Right forelimb (tissue), 1 donor: ENCODE data around the gene ALOX12B.
"Not testable (repeated sequence)": the region's sequence is repeated elsewhere in the genome, so short reads cannot be mapped to it uniquely, and the experiment has no call there.

Experiments
- DNase-seq: peaks from one replicate; pipeline ENCODE4 v3.0.0-alpha.2; 2018

Gene ALOX12B

DNA sequence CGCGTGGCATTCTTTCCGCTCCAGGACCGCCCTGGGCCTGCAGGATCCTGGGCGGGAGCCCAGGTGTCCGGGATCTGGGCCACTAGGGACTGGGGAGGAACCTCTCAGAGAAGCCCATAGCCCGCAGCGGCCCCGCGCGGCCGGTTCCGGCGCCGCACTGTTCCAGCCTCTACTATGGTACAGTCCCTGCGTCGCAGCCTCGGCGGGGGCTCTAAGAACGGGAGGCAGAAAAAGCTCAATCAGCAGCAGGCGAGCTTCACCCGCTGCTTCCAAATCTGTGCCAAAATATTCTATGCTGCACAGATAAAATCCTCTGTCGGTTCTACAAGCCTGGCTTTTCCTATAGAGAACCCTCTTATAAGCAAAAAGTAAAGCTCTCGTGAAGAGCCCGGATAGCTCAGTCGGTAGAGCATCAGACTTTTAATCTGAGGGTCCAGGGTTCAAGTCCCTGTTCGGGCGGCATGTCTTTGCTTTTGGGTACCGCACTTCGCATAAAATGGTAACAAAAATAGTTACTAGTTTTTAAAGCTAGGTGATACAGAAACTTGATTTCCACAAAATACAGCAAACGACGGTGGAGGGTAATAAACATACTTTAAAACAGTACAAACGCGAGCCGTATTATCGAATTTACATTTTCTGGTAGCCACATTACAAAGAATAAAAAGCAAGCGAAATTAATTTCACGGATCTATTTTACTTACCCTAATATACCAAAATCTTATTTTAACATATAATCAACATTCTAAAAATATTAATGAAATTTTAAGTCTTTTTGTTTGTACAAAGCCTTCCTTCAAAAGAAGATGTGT is 31.5 kb upstream of the ALOX12B start:
- DNase-seq = peak; percentile 91

DNA sequence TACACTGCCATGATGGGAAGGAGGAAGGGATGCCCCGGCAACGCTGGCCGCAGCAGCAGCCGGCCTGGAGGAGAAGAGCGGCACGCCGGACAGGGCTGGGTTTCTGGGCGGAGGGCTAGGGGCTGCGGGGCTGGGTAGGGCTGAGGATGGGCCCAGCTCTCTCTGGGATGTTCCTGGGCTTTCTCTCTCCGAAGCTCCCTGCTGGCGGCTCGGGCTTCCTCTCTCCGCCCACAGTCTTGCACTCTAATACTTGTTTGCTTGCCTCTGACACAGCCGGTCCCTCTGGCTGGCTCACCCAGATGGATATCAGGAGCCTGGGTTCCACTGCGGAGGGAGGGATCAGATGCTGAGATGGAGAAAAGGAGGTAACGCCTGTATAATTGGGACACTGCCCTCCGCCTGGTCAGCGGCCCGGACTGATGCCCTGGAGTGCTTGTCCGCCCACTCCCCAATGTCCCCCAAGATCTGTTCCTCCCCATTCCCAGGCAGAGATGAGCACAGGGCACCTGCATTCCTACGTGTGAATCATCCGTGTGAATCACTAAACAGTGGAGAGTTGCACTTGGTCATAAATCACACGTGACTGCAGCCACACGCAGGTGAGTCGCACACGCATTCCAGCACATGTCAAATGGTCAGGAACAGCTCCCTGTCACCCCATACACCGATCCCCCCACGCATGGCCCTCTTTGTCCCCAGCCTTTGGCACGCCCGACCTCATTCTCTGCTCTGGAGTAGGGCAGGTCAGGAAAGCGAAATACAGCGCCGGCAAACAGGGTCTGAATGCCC is 30.7 kb upstream of the ALOX12B start, which contains the start of gene ALOXE3:
ALOXE3 (minus strand) TSS at position 535 of the 789 bp plus-strand sequence; CDS start at position 11, 524 bp downstream.
- peak; percentile 68 for DNase-seq

DNA sequence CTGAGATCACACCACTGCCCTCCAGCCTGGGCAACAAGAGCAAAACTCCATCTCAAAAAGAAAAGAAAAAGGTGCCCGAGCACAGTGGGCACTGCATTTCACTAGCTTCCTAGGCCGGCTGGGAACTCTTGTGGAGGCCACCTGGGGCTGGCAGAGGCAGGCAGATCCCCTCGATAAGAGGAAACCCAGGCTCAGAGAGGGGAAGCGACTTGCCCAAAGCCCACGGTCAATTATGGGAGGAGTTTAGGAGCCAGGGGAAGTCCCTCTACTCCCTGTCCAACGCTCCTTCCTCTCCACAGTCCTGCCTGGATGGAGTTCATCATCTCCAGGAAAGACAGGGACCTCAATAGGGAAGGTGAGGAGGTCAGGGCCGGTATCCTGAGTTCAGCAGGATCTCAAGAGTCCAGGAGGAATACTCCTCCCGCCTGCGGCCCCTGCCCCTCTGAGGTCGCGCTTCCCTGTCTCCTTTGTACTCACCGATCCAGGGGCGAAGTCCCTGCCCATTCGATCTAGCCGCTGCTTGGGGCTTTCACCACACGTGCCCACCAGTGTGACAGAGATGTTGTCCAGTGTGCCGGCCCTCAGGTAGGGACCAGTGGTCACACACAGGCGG is 30.0 kb upstream of the ALOX12B start:
- DNase-seq = no peak

- no peak for DNase-seq
Measured at GRCh38 chr17:8116776-8117175, 29.3 kb upstream of the ALOX12B start.

GRCh38 chr17:8110907-8111306 is 23.4 kb upstream of the ALOX12B start:
- DNase-seq = no peak

DNA sequence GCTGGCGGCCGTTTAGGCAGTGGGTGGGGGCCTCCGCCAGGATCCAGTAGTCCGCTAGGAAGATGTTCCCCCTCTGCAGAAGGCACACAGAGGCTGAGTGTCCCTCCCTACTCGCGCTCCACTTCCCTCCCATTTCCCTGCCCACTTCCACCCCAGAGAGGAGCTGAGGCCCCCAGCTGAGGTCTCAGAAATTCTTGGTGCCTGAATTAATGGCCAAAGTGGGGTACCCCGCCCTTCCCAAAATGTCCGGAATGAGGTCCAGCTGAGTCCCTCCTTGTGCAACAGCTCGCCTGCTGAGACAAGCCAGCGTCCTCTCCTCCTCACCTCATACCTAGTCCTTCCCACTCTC is 22.9 kb upstream of the ALOX12B start:
- DNase-seq = no peak

GRCh38 chr17:8109661-8110455 is 22.3 kb upstream of the ALOX12B start:
- peak; percentile 71 for DNase-seq

- DNase-seq = no peak
Measured at GRCh38 chr17:8108972-8109660, 21.6 kb upstream of the ALOX12B start.

GRCh38 chr17:8106980-8107379 is 19.5 kb upstream of the ALOX12B start:
- DNase-seq = not testable (repeated sequence)

DNA sequence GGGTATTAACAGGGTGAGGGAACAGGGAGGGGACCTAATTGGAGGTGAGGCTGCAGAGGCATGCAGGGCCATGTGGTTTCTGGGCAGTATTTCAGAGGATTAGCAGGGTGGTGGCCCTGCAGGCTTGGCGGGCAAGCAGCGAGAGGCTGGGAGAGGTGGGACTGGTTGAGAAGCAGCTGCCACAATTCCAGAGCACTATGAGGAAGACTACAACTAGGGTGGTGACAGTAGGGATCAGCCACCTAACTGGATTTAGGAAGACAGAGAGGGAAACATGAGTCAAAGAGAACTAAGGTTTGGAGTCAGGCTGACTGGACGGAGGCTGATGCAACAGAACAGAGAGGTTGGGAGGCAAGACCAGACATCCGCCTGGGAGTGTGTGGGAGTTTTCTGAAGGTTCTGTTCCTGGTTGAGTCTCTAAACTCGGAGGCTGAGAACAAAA is 18.5 kb upstream of the ALOX12B start:
- no peak for DNase-seq

DNA sequence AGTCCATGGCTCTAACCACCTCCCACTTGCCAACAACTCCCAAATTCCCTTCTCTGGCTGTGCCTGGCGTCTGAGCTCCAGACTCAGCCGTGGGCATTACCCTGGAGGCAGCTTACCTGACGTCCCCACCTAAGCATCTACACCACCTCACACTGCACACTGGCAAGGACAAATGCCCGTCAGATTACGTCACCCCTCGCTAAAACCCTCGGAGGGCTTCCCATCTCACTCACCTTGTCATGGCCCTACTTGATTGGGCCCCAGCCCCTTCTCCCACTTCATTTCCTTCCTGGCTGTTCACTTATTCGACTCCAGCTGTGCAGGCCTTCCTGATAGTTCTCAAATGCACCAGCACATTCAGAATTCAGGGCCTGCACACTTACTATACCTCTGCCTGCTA is 17.4 kb upstream of the ALOX12B start:
- no peak for DNase-seq

- no peak for DNase-seq
Measured at GRCh38 chr17:8103549-8103948, 16.0 kb upstream of the ALOX12B start.

DNA sequence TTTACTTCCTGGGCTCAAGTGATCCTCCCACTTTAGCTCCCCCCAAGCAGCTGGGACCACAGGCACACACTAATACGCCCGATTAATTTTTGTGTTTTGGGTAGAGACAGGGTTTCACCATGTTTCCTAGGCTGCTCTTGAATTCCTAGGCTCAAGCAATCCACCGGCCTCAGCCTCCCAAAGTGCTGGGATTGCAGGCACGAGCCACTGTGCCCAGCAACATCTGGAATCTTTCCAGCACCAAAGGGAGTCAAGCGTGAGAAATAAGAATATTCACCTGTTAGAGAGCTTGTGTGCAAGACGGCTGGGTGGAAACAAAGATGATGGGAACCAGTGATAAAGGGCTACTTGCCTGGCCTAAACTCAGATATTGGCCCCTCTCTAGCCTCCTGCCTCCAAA is 14.2 kb upstream of the ALOX12B start:
- no peak for DNase-seq

DNA sequence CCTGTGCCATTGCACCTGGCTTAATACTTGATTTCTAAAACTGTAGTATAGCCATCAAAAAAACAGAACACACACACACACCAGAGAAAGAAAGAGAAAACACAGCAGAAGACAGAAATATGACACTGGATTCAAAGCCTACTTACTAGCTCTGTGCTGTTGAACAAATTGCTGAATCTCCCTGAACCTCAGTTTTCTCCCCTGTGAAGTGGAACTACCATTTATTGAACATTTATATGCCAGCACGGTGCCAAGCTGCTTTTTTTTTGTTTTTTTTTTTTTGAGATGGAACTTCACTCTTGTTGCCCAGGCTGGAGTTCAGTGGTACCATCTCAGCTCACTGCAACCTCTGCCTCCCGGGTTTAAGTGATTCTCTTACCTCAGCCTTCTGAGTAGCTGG is 13.2 kb upstream of the ALOX12B start:
- no peak for DNase-seq

DNA sequence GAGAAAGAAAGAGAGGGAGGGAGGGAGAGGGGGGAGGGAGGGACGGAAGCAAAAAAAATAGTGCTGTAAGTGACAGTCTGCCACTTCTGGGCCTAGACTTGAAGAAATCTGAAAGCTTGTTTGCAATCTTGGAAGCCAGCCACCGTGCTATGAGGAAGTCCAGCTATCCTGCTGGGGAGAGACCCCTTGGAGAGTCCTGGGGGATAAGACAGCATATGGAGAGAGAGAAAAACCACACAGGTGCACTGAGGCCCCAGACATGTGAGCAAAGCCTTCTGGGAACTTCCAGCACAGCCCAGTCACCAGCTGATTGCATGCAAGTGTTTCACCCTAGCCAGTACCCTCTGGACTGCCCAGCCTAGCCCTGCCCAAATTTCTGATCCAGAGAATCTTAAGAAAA is 12.6 kb upstream of the ALOX12B start:
- DNase-seq = no peak

- DNase-seq = no peak
Measured at GRCh38 chr17:8096541-8096940, 9.0 kb upstream of the ALOX12B start.

- DNase-seq = no peak
Measured at GRCh38 chr17:8095361-8095760, 7.8 kb upstream of the ALOX12B start.

GRCh38 chr17:8091033-8091687 is 3.6 kb upstream of the ALOX12B start:
- no peak for DNase-seq

GRCh38 chr17:8089728-8090127 is 2.2 kb upstream of the ALOX12B start:
- no peak for DNase-seq

GRCh38 chr17:8087952-8088230 is 375 bp upstream of the ALOX12B start:
- no peak for DNase-seq

GRCh38 chr17:8084250-8084649 is 3.3 kb downstream of the ALOX12B start:
- DNase-seq = no peak

GRCh38 chr17:8082292-8082691 is 5.2 kb downstream of the ALOX12B start:
- DNase-seq = no peak
